8988T (cell line): ENCODE data around the gene FCN2.
"Not testable (repeated sequence)": the region's sequence is repeated elsewhere in the genome, so short reads cannot be mapped to it uniquely, and the experiment has no call there.

Experiments
- DNase-seq: peaks from one replicate; pipeline ENCODE4 v3.0.0; 2011

FCN2 gene

GRCh38 chr9:134847752-134848432, 32.7 kb upstream of the FCN2 start:
- no peak for DNase-seq

- no peak for DNase-seq
Measured at GRCh38 chr9:134848504-134848903, 32.1 kb upstream of the FCN2 start.

- DNase-seq = no peak
Measured at GRCh38 chr9:134850611-134851010, 30.0 kb upstream of the FCN2 start.

GRCh38 chr9:134851020-134851419, 29.6 kb upstream of the FCN2 start:
- DNase-seq = no peak

- DNase-seq = no peak
Measured at GRCh38 chr9:134852906-134853654, 27.5 kb upstream of the FCN2 start.

- DNase-seq = peak; percentile 5
Measured at GRCh38 chr9:134853893-134854292, 26.7 kb upstream of the FCN2 start.

- peak; percentile 8 for DNase-seq
Measured at GRCh38 chr9:134854541-134854981, 26.0 kb upstream of the FCN2 start.

GRCh38 chr9:134855231-134855899, 25.2 kb upstream of the FCN2 start:
- no peak for DNase-seq

GRCh38 chr9:134855900-134856377, 24.7 kb upstream of the FCN2 start:
- no peak for DNase-seq

- DNase-seq = not testable (repeated sequence)
Measured at GRCh38 chr9:134857451-134857850, 23.2 kb upstream of the FCN2 start.

- peak; percentile 61 for DNase-seq
Measured at GRCh38 chr9:134858051-134858841, 22.4 kb upstream of the FCN2 start.

GRCh38 chr9:134860510-134860909, 20.1 kb upstream of the FCN2 start:
- no peak for DNase-seq

- DNase-seq = no peak
Measured at GRCh38 chr9:134861595-134862334, 18.8 kb upstream of the FCN2 start.

- DNase-seq = no peak
Measured at GRCh38 chr9:134863306-134863902, 17.2 kb upstream of the FCN2 start.

- DNase-seq = no peak
Measured at GRCh38 chr9:134863941-134864820, 16.4 kb upstream of the FCN2 start.

GRCh38 chr9:134864821-134865190, 15.8 kb upstream of the FCN2 start:
- DNase-seq = no peak

GRCh38 chr9:134867917-134868750, 12.5 kb upstream of the FCN2 start:
- DNase-seq = no peak

GRCh38 chr9:134868751-134869553, 11.7 kb upstream of the FCN2 start:
- no peak for DNase-seq
